PFSK-1 (cell line): ENCODE data around the gene GORASP1.

Source experiments
- FOXP2 ChIP-seq: optimal IDR thresholded peaks from 2 replicates; pipeline ENCODE3; 2011; ENCODE audit warnings: borderline replicate concordance, control low read depth, inconsistent platforms; ENCODE audit not compliant: insufficient read depth; ENCODE audit errors: extremely low read length, extremely low read depth
- POLR2AphosphoS5 ChIP-seq: IDR thresholded peaks from 2 replicates; pipeline ENCODE4 v1.6.1; 2012; ENCODE audit warnings: low read depth, mild to moderate bottlenecking, control low read depth, low read length, moderate library complexity
- SIN3A ChIP-seq: IDR thresholded peaks from 2 replicates; pipeline ENCODE4 v1.6.1; 2012; ENCODE audit warnings: mild to moderate bottlenecking, low read length, moderate library complexity, borderline replicate concordance; ENCODE audit not compliant: insufficient read depth
- TAF1 ChIP-seq: IDR thresholded peaks from 2 replicates; pipeline ENCODE4 v1.6.1; 2012; ENCODE audit warnings: low read length, control low read depth, borderline replicate concordance; ENCODE audit not compliant: insufficient read depth
- TF ChIP-seq, protein P1 (sequence below), 2 experiments: IDR thresholded peaks; 2 replicates each; pipeline versions ENCODE4 v1.6.1 to v1.8.0; 2011 to 2012; ENCODE audit warnings: low read depth in 2 of 2, low read length in 2 of 2, control low read depth in 1 of 2, inconsistent platforms in 1 of 2, mild to moderate bottlenecking in 1 of 2, moderate library complexity in 1 of 2; ENCODE audit not compliant: insufficient read depth in 1 of 2

GORASP1 gene

GRCh38 chr3:39133822-39134221 is 26.4 kb upstream of the GORASP1 start:
- no peak for TF ChIP-seq POLR2AphosphoS5
- TF ChIP-seq FOXP2: no peak
- no peak for TF ChIP-seq TAF1
- no peak for TF ChIP-seq SIN3A
- TF ChIP-seq, protein P1, sequence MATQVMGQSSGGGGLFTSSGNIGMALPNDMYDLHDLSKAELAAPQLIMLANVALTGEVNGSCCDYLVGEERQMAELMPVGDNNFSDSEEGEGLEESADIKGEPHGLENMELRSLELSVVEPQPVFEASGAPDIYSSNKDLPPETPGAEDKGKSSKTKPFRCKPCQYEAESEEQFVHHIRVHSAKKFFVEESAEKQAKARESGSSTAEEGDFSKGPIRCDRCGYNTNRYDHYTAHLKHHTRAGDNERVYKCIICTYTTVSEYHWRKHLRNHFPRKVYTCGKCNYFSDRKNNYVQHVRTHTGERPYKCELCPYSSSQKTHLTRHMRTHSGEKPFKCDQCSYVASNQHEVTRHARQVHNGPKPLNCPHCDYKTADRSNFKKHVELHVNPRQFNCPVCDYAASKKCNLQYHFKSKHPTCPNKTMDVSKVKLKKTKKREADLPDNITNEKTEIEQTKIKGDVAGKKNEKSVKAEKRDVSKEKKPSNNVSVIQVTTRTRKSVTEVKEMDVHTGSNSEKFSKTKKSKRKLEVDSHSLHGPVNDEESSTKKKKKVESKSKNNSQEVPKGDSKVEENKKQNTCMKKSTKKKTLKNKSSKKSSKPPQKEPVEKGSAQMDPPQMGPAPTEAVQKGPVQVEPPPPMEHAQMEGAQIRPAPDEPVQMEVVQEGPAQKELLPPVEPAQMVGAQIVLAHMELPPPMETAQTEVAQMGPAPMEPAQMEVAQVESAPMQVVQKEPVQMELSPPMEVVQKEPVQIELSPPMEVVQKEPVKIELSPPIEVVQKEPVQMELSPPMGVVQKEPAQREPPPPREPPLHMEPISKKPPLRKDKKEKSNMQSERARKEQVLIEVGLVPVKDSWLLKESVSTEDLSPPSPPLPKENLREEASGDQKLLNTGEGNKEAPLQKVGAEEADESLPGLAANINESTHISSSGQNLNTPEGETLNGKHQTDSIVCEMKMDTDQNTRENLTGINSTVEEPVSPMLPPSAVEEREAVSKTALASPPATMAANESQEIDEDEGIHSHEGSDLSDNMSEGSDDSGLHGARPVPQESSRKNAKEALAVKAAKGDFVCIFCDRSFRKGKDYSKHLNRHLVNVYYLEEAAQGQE (IDR thresholded peaks at IDR 0.05; ENCODE audit: insufficient read depth in 1 of 2, low read depth in 2 of 2, low read length in 2 of 2): no peak

DNA sequence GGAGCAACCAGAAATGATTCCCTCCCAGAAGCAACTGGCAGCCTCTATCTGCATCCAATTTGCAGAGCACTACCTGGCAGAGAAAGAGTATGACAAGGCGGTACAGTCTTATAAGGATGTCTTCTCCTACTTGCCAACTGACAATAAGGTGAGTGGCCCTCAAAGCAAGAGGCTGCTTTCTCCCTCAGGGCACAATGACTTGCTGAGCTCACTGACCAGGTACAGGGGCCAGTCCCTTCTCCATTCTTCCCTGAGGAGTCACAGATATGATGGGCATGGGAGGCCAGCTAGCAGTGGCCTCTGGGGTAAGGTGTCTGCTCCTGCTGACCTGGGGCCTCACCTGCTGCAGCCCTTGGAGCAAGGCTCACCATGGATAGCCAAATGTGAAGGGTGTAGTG is 25.7 kb upstream of the GORASP1 start:
- TF ChIP-seq FOXP2 (no peak), SIN3A (no peak), POLR2AphosphoS5 (no peak), TAF1 (no peak)
- TF ChIP-seq, protein P1 (IDR thresholded peaks at IDR 0.05; ENCODE audit: insufficient read depth in 1 of 2, low read depth in 2 of 2, low read length in 2 of 2): no peak

DNA sequence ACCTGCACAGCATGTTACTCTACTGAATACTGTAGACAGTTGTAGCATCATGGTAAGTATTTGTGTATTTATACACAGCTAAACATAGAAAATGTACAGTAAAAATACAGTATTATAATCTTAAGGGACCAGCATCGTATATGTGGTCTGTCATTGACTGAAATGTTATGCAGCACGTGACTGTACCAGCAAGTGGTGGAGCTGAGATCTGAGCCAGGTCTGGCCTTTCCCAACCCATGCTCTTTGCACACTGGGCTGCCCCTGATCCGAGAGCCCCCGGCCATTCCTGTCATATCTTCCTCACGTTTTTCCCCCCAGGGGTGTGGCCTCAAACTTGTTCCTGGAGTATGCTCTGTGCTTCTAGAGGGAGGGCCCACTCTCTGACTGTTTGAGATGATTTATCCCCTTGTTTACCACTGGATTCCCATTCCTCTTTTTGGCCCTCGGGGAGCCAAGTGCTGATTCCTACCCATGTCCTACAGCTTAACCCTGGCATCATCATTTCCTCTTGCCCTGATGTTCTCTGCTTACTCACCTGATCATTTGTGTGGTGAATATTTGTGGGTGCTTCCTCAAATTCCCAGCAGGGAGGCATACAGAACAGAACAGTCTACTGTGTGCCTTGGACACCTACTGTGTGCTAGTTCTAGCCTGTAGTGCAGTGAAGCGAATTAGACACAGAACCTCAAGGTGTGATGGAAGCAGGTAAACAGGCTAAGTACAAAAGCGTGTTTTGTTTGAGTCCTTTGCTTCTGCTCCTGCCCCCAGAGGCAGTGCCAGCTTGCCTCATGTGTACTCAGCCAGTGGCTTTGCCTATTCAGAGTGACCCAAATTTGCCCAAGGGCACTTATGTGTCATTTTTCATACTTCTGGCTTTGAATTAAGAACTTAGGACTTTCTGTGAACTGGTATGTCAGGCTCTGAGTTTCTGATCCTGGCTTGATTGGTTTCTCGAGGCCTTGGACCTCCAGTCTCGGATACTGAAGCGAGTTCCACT is 25.0 kb upstream of the GORASP1 start:
- TF ChIP-seq, protein P1 (IDR thresholded peaks at IDR 0.05; ENCODE audit: insufficient read depth in 1 of 2, low read depth in 2 of 2, low read length in 2 of 2): no peak
- TF ChIP-seq SIN3A: no peak
- no peak for TF ChIP-seq POLR2AphosphoS5
- no peak for TF ChIP-seq TAF1

GRCh38 chr3:39130693-39131265 is 23.4 kb upstream of the GORASP1 start:
- no peak for TF ChIP-seq POLR2AphosphoS5
- TF ChIP-seq TAF1: no peak
- TF ChIP-seq SIN3A: no peak
- TF ChIP-seq FOXP2: no peak
- TF ChIP-seq, protein P1 (IDR thresholded peaks at IDR 0.05; ENCODE audit: insufficient read depth in 1 of 2, low read depth in 2 of 2, low read length in 2 of 2): no peak
